Measurements from ENCODE around the gene MYO1A.

The MYO1A gene

GRCh38 chr12:57090924-57091637 is 41.2 kb upstream of the MYO1A start:
- Histone ChIP-seq H2AFZ (ENCODE audit: low read depth, low read length, severe bottlenecking) (no peak overlapping the region), H4K20me1 (ENCODE audit: low read depth, low read length) (no peaks in the 10 kb centered on the region), H3K9me3 (ENCODE audit: insufficient read depth, low read length) (no peaks in the 10 kb centered on the region), H3F3A (ENCODE audit: insufficient read depth) (peaks cover 39% of the 10 kb centered on the region), H3K27ac (ENCODE audit: low read depth, low read length) (no peak overlapping the region), H3K9ac (ENCODE audit: low read length) (no peak overlapping the region), H3K36me3 (ENCODE audit: low read length) (no peaks in the 10 kb centered on the region), H3K9me2 (replicated peaks; ENCODE audit: insufficient read depth, low read length) (no peaks in the 10 kb centered on the region), H3K4me3 (ENCODE audit: insufficient read depth, low read length, poor library complexity, severe bottlenecking) (no peak overlapping the region), H3K4me2 (ENCODE audit: low read depth, low read length, poor library complexity, severe bottlenecking) (peak overlapping the region; percentile 85), H3K79me2 (ENCODE audit: insufficient read depth, low read length) (peaks cover 9% of the 10 kb centered on the region; the same call in 1 of the 2 replicates), H3K27me3 (ENCODE audit: low read length) (no peaks in the 10 kb centered on the region)
- no peak for TF ChIP-seq CTCF (IDR thresholded peaks at IDR 0.05; ENCODE audit: insufficient read depth, low read length, poor library complexity, severe bottlenecking)
- no peak for TF ChIP-seq EZH2phosphoT487 (conservative IDR thresholded peaks at IDR 0.05; ENCODE audit: low read length)

GRCh38 chr12:57090490-57090889 is 40.6 kb upstream of the MYO1A start:
- H3K27me3 ChIP-seq (ENCODE audit: low read length), result no peaks in the 10 kb centered on the region
- H4K20me1 ChIP-seq (ENCODE audit: low read depth, low read length), result no peaks in the 10 kb centered on the region
- TF ChIP-seq CTCF (IDR thresholded peaks at IDR 0.05; ENCODE audit: insufficient read depth, low read length, poor library complexity, severe bottlenecking) (no peak), EZH2phosphoT487 (conservative IDR thresholded peaks at IDR 0.05; ENCODE audit: low read length) (no peak)
- peaks cover 9% of the 10 kb centered on the region; the same call in 1 of the 2 replicates for H3K79me2 ChIP-seq (ENCODE audit: insufficient read depth, low read length)
- no peak overlapping the region for H3K27ac ChIP-seq (ENCODE audit: low read depth, low read length)
- no peaks in the 10 kb centered on the region for H3K9me2 ChIP-seq (replicated peaks; ENCODE audit: insufficient read depth, low read length)
- H2AFZ ChIP-seq (ENCODE audit: low read depth, low read length, severe bottlenecking), result no peak overlapping the region
- peaks cover 41% of the 10 kb centered on the region for H3F3A ChIP-seq (ENCODE audit: insufficient read depth)
- H3K9ac ChIP-seq (ENCODE audit: low read length), result no peak overlapping the region
- H3K36me3 ChIP-seq (ENCODE audit: low read length), result no peaks in the 10 kb centered on the region
- H3K4me2 ChIP-seq (ENCODE audit: low read depth, low read length, poor library complexity, severe bottlenecking), result peak overlapping the region; percentile 85
- no peak overlapping the region for H3K4me3 ChIP-seq (ENCODE audit: insufficient read depth, low read length, poor library complexity, severe bottlenecking)
- H3K9me3 ChIP-seq (ENCODE audit: insufficient read depth, low read length), result no peaks in the 10 kb centered on the region

GRCh38 chr12:57089271-57090245 is 39.6 kb upstream of the MYO1A start:
- Histone ChIP-seq H3F3A (ENCODE audit: insufficient read depth) (peaks cover 39% of the 10 kb centered on the region), H3K4me2 (ENCODE audit: low read depth, low read length, poor library complexity, severe bottlenecking) (peak overlapping the region; percentile 85), H3K9me3 (ENCODE audit: insufficient read depth, low read length) (no peaks in the 10 kb centered on the region), H3K27me3 (ENCODE audit: low read length) (no peaks in the 10 kb centered on the region), H3K27ac (ENCODE audit: low read depth, low read length) (peak overlapping the region; percentile 67), H3K9me2 (replicated peaks; ENCODE audit: insufficient read depth, low read length) (no peaks in the 10 kb centered on the region), H4K20me1 (ENCODE audit: low read depth, low read length) (no peaks in the 10 kb centered on the region), H3K79me2 (ENCODE audit: insufficient read depth, low read length) (peaks cover 9% of the 10 kb centered on the region; the same call in 1 of the 2 replicates), H3K9ac (ENCODE audit: low read length) (peak overlapping the region; percentile 86), H2AFZ (ENCODE audit: low read depth, low read length, severe bottlenecking) (peak overlapping the region; percentile 5), H3K4me3 (ENCODE audit: insufficient read depth, low read length, poor library complexity, severe bottlenecking) (peak overlapping the region; percentile 85), H3K36me3 (ENCODE audit: low read length) (no peaks in the 10 kb centered on the region)
- TF ChIP-seq CTCF (IDR thresholded peaks at IDR 0.05; ENCODE audit: insufficient read depth, low read length, poor library complexity, severe bottlenecking) (no peak), EZH2phosphoT487 (conservative IDR thresholded peaks at IDR 0.05; ENCODE audit: low read length) (no peak)
